A549 (cell line): Measurements from ENCODE around the gene PTCD3. TPM values are rescaled to one million over a fixed set of nuclear protein-coding genes. Genes with fewer than 3 reads are reported as not detected.

Source experiments
- ATAC-seq, 2 experiments: fragments of 200-7000 bp in 1 of 2; fragments of >200 bp in 1 of 2; cut with Nextera tagmentation in 1 of 2; cut with Tn5 transposase in 1 of 2; 3 replicates each; pipeline versions ENCODE4 v1.8.0 to v1.9.1; 2018 to 2020; ENCODE audit warnings: mild to moderate bottlenecking in 1 of 2, moderate library complexity in 1 of 2
- CTCF ChIA-PET: fragments of 300-600 bp; sonication (Branson Sonifier 250); formaldehyde crosslinking; extraction: SDS; loops from one replicate; lab custom pipeline; 2021; ENCODE audit warnings: antibody characterized with exemption, inconsistent platforms; lab: Yijun Ruan, JAX
- POLR2A ChIA-PET: fragments of 350-600 bp; formaldehyde crosslinking; extraction: SDS; loops from one replicate; lab custom pipeline; 2021; ENCODE audit warnings: antibody characterized with exemption, inconsistent platforms; lab: Yijun Ruan, JAX
- DNase-seq, 2 experiments: peaks; one replicate each; pipeline versions ENCODE4 v3.0.0 to v3.0.0-alpha.2; 2011 to 2016; ENCODE audit warnings: low read depth in 1 of 2, low spot score in 1 of 2
- FAIRE-seq: peaks from 2 replicates; lab custom pipeline; 2011; peaks lifted over from hg19 to GRCh38; lab: Jason Lieb, UNC
- H3K27ac ChIP-seq, 2 experiments: fragments of >200 bp; sonication (Bioruptor Twin); formaldehyde crosslinking; 3 replicates each; pipeline ENCODE4 v1.5.1; 2016 to 2017
- H3K4me1 ChIP-seq: fragments of >200 bp; sonication (Bioruptor Twin); formaldehyde crosslinking; 3 replicates; pipeline ENCODE4 v1.6.1; 2016
- H3K4me2 ChIP-seq: fragments of >200 bp; sonication (Bioruptor Twin); formaldehyde crosslinking; 3 replicates; pipeline ENCODE4 v1.6.1; 2016
- H3K4me3 ChIP-seq: fragments of >200 bp; sonication (Bioruptor Twin); formaldehyde crosslinking; 3 replicates; pipeline ENCODE4 v1.5.1; 2016
- H3K9me3 ChIP-seq: fragments of >200 bp; sonication (Bioruptor Twin); formaldehyde crosslinking; 3 replicates; pipeline ENCODE4 v1.6.1; 2016
- ATOH8 ChIP-seq: fragments of 250-450 bp; sonication (Bioruptor Pico); IDR thresholded peaks from 2 replicates; pipeline ENCODE4 v1.5.0; 2020; ENCODE audit warnings: low read depth, mild to moderate bottlenecking, moderate library complexity
- BCL3 ChIP-seq: fragments of >200 bp; sonication (Bioruptor Twin); formaldehyde crosslinking; IDR thresholded peaks from 3 replicates; pipeline ENCODE4 v1.6.1; 2016
- CBX8 ChIP-seq: fragments of 200-600 bp; sonication (generic); IDR thresholded peaks from 2 replicates; pipeline ENCODE4 v1.6.1; 2016
- CTCF ChIP-seq: fragments of >200 bp; sonication (Bioruptor Twin); formaldehyde crosslinking; IDR thresholded peaks from 3 replicates; pipeline ENCODE4 v1.5.1; 2016
- EP300 ChIP-seq, 2 experiments: fragments of >200 bp; sonication (Bioruptor Twin); formaldehyde crosslinking; IDR thresholded peaks; 2 replicates in 1 of 2; 3 replicates in 1 of 2; pipeline ENCODE4 v1.6.1; 2016 to 2017
- FOXS1 ChIP-seq: fragments of 250-450 bp; sonication (Bioruptor Pico); IDR thresholded peaks from 2 replicates; pipeline ENCODE4 v1.5.0; 2020; ENCODE audit warnings: mild to moderate bottlenecking, moderate library complexity
- HOXA7 ChIP-seq: fragments of 250-450 bp; sonication (Bioruptor Pico); IDR thresholded peaks from 2 replicates; pipeline ENCODE4 v1.5.0; 2020; ENCODE audit warnings: mild to moderate bottlenecking, moderate library complexity
- KDM5A ChIP-seq: fragments of 200-600 bp; sonication (generic); IDR thresholded peaks from 2 replicates; pipeline ENCODE4 v1.6.1; 2016; ENCODE audit warnings: antibody characterized with exemption, mild to moderate bottlenecking
- MAFK ChIP-seq: fragments of 450-650 bp; IDR thresholded peaks from 2 replicates; pipeline ENCODE4 v1.6.1; 2014; ENCODE audit not compliant: partially characterized antibody
- MAZ ChIP-seq: fragments of 150-350 bp; IDR thresholded peaks from 2 replicates; pipeline ENCODE4 v1.6.1; 2014; ENCODE audit warnings: antibody characterized with exemption, low read depth, low read length, borderline replicate concordance
- NFE2L2 ChIP-seq: fragments of 150-350 bp; conservative IDR thresholded peaks from 2 replicates; pipeline ENCODE4 v1.6.1; 2014; ENCODE audit warnings: low read length
- NPAS2 ChIP-seq: fragments of 250-450 bp; sonication (Bioruptor Pico); IDR thresholded peaks from 2 replicates; pipeline ENCODE4 v1.8.0; 2022; ENCODE audit warnings: mild to moderate bottlenecking, moderate library complexity, borderline replicate concordance
- PBX3 ChIP-seq: IDR thresholded peaks from 2 replicates; pipeline ENCODE4 v1.6.1; 2012
- PHF8 ChIP-seq: fragments of 200-600 bp; sonication (generic); IDR thresholded peaks from 2 replicates; pipeline ENCODE4 v1.6.1; 2016; ENCODE audit warnings: low read depth, mild to moderate bottlenecking, antibody characterized with exemption, moderate library complexity, borderline replicate concordance
- RAD21 ChIP-seq, 2 experiments: fragments of >200 bp in 1 of 2; sonication (Bioruptor Twin) in 1 of 2; formaldehyde crosslinking in 1 of 2; IDR thresholded peaks in 1 of 2; conservative IDR thresholded peaks in 1 of 2; 2 replicates in 1 of 2; 3 replicates in 1 of 2; pipeline ENCODE4 v1.6.1; 2012 to 2018; ENCODE audit warnings: inconsistent platforms in 1 of 2
- SMC3 ChIP-seq: fragments of >200 bp; sonication (Bioruptor Twin); formaldehyde crosslinking; IDR thresholded peaks from 3 replicates; pipeline ENCODE4 v1.6.1; 2018; ENCODE audit warnings: inconsistent platforms
- SREBF2 ChIP-seq: fragments of 450-650 bp; IDR thresholded peaks from 2 replicates; pipeline ENCODE4 v1.6.1; 2014; ENCODE audit warnings: mild to moderate bottlenecking, moderate library complexity
- USF2 ChIP-seq: fragments of 450-650 bp; IDR thresholded peaks from 2 replicates; pipeline ENCODE4 v1.6.1; 2014; ENCODE audit warnings: antibody characterized with exemption
- ZFP36 ChIP-seq: fragments of 450-650 bp; IDR thresholded peaks from 2 replicates; pipeline ENCODE4 v1.6.1; 2014; ENCODE audit warnings: borderline replicate concordance; ENCODE audit not compliant: partially characterized antibody
- WGBS: methylation state at CpG from one replicate; pipeline ENCODE4 v1.1.6; 2017; ENCODE audit errors: missing lambda C conversion rate; 5-methylcytosine and 5-hydroxymethylcytosine counted together
- polyA plus RNA-seq, 4 experiments: library from polyadenylated mRNA; depleted of rRNA in 3 of 4; stranded (reverse); fragments of >200 nt; fragmentation: RNase III in 1 of 4; extraction: RNeasy Plus Mini Kit Qiagen cat#74134 plus additional on column Dnase treatment in 1 of 4; gene quantifications; 2 replicates in 3 of 4; 3 replicates in 1 of 4; pipeline ENCODE4 v1.2.3, GENCODE V29; 2011 to 2017

The PTCD3 gene
- polyA plus RNA-seq, 2 of the 4 experiments (the other 2 are of a cell fraction) = 200 to 260 TPM

GRCh38 chr2:86087936-86088850 lies 17.8 kb upstream of the PTCD3 start:
- WGBS = 86% methylated on average over 14 of the region's 14 CpGs
- no peak overlapping the region for H3K4me2 ChIP-seq
- FAIRE-seq = no peak
- H3K4me1 ChIP-seq = peaks cover under 1% of the 10 kb centered on the region; the same call in 1 of the 3 replicates
- H3K4me3 ChIP-seq = no peak overlapping the region
- ChIA-PET POLR2A (interaction anchor here (0.6 to 1.6 kb wide), 3 partner anchors 18 to 40 kb away, joined by 4 to 5 read pairs (median 5); partner anchors contain the start of genes POLR1A and PTCD3), CTCF (interaction anchor here (0.7 to 23.1 kb wide), 17 partner anchors 9 to 435 kb away, joined by 3 to 766 read pairs (median 4); partner anchors contain the start of genes POLR1A, PTCD3 and ST3GAL5)
- DNase-seq = peak in 1 of 2 experiments; percentile 43
- ATAC-seq = peak in 1 of 2 experiments; percentile 52; a peak in 2 of 6 replicates
- no peaks in the 10 kb centered on the region for H3K9me3 ChIP-seq
- peak; percentile 60 for TF ChIP-seq CTCF
- TF ChIP-seq SMC3 = 0 out of 3 replicates have a peak, but pooled peaks have one; percentile 9
- TF ChIP-seq ZFP36 = no peak
- 0 out of 5 replicates have a peak, but pooled peaks of 1 of the 2 experiments have one; percentile 13 for TF ChIP-seq RAD21 (conservative IDR thresholded peaks at IDR 0.05 in 1 of 2, IDR thresholded peaks at IDR 0.05 in 1 of 2)
- TF ChIP-seq PHF8 = no peak
- no peak overlapping the region for H3K27ac ChIP-seq

GRCh38 chr2:86094229-86094628 lies 11.8 kb upstream of the PTCD3 start:
- FAIRE-seq (no peak), DNase-seq (no peak), ATAC-seq (no peak)
- CTCF ChIA-PET = interaction anchor here (0.9 to 23.1 kb wide), 3 partner anchors 15 to 270 kb away, joined by 3 to 766 read pairs (median 116); no protein-coding TSS in a partner anchor
- Histone ChIP-seq H3K27ac (no peak overlapping the region), H3K4me1 (no peaks in the 10 kb centered on the region), H3K9me3 (no peaks in the 10 kb centered on the region), H3K4me2 (no peak overlapping the region), H3K4me3 (no peak overlapping the region)
- POLR2A ChIA-PET = no interaction called here
- TF ChIP-seq ZFP36 = no peak
- TF ChIP-seq HOXA7 (CRISPR knock-in tag) = no peak
- no peak for TF ChIP-seq MAFK
- no peak for TF ChIP-seq ATOH8 (CRISPR knock-in tag)
- no peak for TF ChIP-seq PBX3
- no peak for TF ChIP-seq SMC3
- 65% methylated on average over 1 of the region's 1 CpG for WGBS

- CTCF ChIA-PET = interaction anchor here (1.4 to 23.1 kb wide), 6 partner anchors 9 to 273 kb away, joined by 3 to 766 read pairs (median 13); no protein-coding TSS in a partner anchor
- TF ChIP-seq BCL3 (no peak), NPAS2 (CRISPR knock-in tag) (no peak), MAFK (no peak), CTCF (no peak), SMC3 (no peak), KDM5A (no peak), MAZ (no peak), FOXS1 (CRISPR knock-in tag) (no peak), NFE2L2 (no peak), SREBF2 (no peak), USF2 (no peak), EP300 (IDR thresholded peaks at IDR 0.05) (no peak), CBX8 (no peak)
Observed at GRCh38 chr2:86097114-86097896, 8.7 kb upstream of the PTCD3 start.

More at GRCh38 chr2:86097114-86097896, 8.7 kb upstream of the PTCD3 start:
- no peaks in the 10 kb centered on the region for H3K9me3 ChIP-seq
- FAIRE-seq (no peak), DNase-seq (no peak), ATAC-seq (no peak)
- no peak overlapping the region for H3K27ac ChIP-seq
- no peak overlapping the region for H3K4me3 ChIP-seq
- no peak overlapping the region for H3K4me2 ChIP-seq
- POLR2A ChIA-PET = no interaction called here
- 92% methylated on average over 3 of the region's 3 CpGs for WGBS
- no peaks in the 10 kb centered on the region for H3K4me1 ChIP-seq
